HG03064 (cell line): ENCODE results near the gene HUWE1.

Experiments used
- ATAC-seq: cut with Tn5 transposase; IDR thresholded peaks from one replicate; pipeline ENCODE4 v1.9.1; 2021; ENCODE audit warnings: low read depth; ENCODE audit not compliant: unreplicated experiment

Gene HUWE1

GRCh38 chrX:53685711-53686110, 808 bp downstream of the HUWE1 start:
- no peak for ATAC-seq

GRCh38 chrX:53684415-53685192, 1.9 kb downstream of the HUWE1 start:
- ATAC-seq = peak; percentile 53

GRCh38 chrX:53683556-53684414, 2.7 kb downstream of the HUWE1 start:
- peak; percentile 70 for ATAC-seq

GRCh38 chrX:53682885-53683555, 3.5 kb downstream of the HUWE1 start:
- ATAC-seq = no peak

GRCh38 chrX:53681661-53682060, 4.9 kb downstream of the HUWE1 start:
- ATAC-seq = no peak

- ATAC-seq = no peak
Observed at GRCh38 chrX:53678667-53679066, 7.9 kb downstream of the HUWE1 start.

- ATAC-seq = no peak
Observed at GRCh38 chrX:53677286-53677685, 9.2 kb downstream of the HUWE1 start.

- ATAC-seq = no peak
Observed at GRCh38 chrX:53674581-53674980, 11.9 kb downstream of the HUWE1 start.

- ATAC-seq = no peak
Observed at GRCh38 chrX:53669258-53669657, 17.3 kb downstream of the HUWE1 start.

GRCh38 chrX:53666171-53666570, 20.3 kb downstream of the HUWE1 start:
- no peak for ATAC-seq

GRCh38 chrX:53660004-53660403, 26.5 kb downstream of the HUWE1 start:
- ATAC-seq = no peak

GRCh38 chrX:53659039-53659438, 27.5 kb downstream of the HUWE1 start:
- ATAC-seq = no peak

GRCh38 chrX:53656845-53657244, 29.7 kb downstream of the HUWE1 start:
- no peak for ATAC-seq

GRCh38 chrX:53654376-53654775, 32.1 kb downstream of the HUWE1 start:
- no peak for ATAC-seq

GRCh38 chrX:53644751-53645150, 41.8 kb downstream of the HUWE1 start:
- no peak for ATAC-seq

GRCh38 chrX:53642337-53642736, 44.2 kb downstream of the HUWE1 start:
- ATAC-seq = no peak

- ATAC-seq = no peak
Observed at GRCh38 chrX:53639257-53639656, 47.3 kb downstream of the HUWE1 start.

GRCh38 chrX:53637479-53637878, 49.0 kb downstream of the HUWE1 start:
- no peak for ATAC-seq

GRCh38 chrX:53631156-53631555, 55.4 kb downstream of the HUWE1 start:
- no peak for ATAC-seq

- no peak for ATAC-seq
Observed at GRCh38 chrX:53630261-53630660, 56.3 kb downstream of the HUWE1 start.

GRCh38 chrX:53622431-53622830, 64.1 kb downstream of the HUWE1 start:
- ATAC-seq = no peak
